NCI-H345 (cell line): ENCODE measurements around the gene CHN1.

Experiments used
- DNase-seq: peaks from one replicate; lab custom pipeline; 2025; lab: John Stamatoyannopoulos, UW

CHN1 gene

GRCh38 chr2:174826051-174826450 is 179.1 kb downstream of the CHN1 start:
- DNase-seq = no peak

GRCh38 chr2:174824068-174824467 is 181.1 kb downstream of the CHN1 start:
- no peak for DNase-seq

GRCh38 chr2:174821628-174822027 is 183.6 kb downstream of the CHN1 start:
- DNase-seq = no peak

GRCh38 chr2:174820361-174820760 is 184.8 kb downstream of the CHN1 start:
- no peak for DNase-seq

GRCh38 chr2:174815526-174815925 is 189.7 kb downstream of the CHN1 start:
- DNase-seq = no peak

- DNase-seq = no peak
Observed at GRCh38 chr2:174812037-174812436, 193.1 kb downstream of the CHN1 start.

- no peak for DNase-seq
Observed at GRCh38 chr2:174807931-174808330, 197.2 kb downstream of the CHN1 start.

- no peak for DNase-seq
Observed at GRCh38 chr2:174805803-174806202, 199.4 kb downstream of the CHN1 start.

- DNase-seq = no peak
Observed at GRCh38 chr2:174802459-174802858, 202.7 kb downstream of the CHN1 start.

GRCh38 chr2:174800436-174801205 is 204.6 kb downstream of the CHN1 start:
- DNase-seq = no peak

GRCh38 chr2:174798801-174799200 is 206.4 kb downstream of the CHN1 start:
- no peak for DNase-seq

- no peak for DNase-seq
Observed at GRCh38 chr2:174797781-174798276, 207.4 kb downstream of the CHN1 start.

GRCh38 chr2:174796319-174796771 is 208.8 kb downstream of the CHN1 start:
- DNase-seq = no peak

- DNase-seq = no peak
Observed at GRCh38 chr2:174794851-174795374, 210.3 kb downstream of the CHN1 start.

GRCh38 chr2:174792309-174793025 is 212.7 kb downstream of the CHN1 start:
- no peak for DNase-seq

- DNase-seq = no peak
Observed at GRCh38 chr2:174791746-174792280, 213.4 kb downstream of the CHN1 start.

- no peak for DNase-seq
Observed at GRCh38 chr2:174791020-174791419, 214.2 kb downstream of the CHN1 start.

GRCh38 chr2:174789001-174789400 is 216.2 kb downstream of the CHN1 start:
- no peak for DNase-seq

GRCh38 chr2:174788291-174788929 is 216.8 kb downstream of the CHN1 start:
- DNase-seq = no peak

- no peak for DNase-seq
Observed at GRCh38 chr2:174787487-174788205, 217.5 kb downstream of the CHN1 start.

- DNase-seq = no peak
Observed at GRCh38 chr2:174786066-174786725, 219.0 kb downstream of the CHN1 start.
